Mucosa of stomach (tissue), 1 donor: ENCODE measurements around the gene ITSN1.
"Not testable (repeated sequence)": the region's sequence is repeated elsewhere in the genome, so short reads cannot be mapped to it uniquely, and the experiment has no call there.

ENCODE experiments used
- H3K27me3 ChIP-seq: one replicate; pipeline ENCODE4 v1.7.0; 2013; ENCODE audit warnings: mild to moderate bottlenecking, low read length; ENCODE audit not compliant: control insufficient read depth, insufficient read depth
- H3K36me3 ChIP-seq: one replicate; pipeline ENCODE4 v1.7.0; 2013; ENCODE audit warnings: low read length; ENCODE audit not compliant: control insufficient read depth, insufficient read depth
- H3K4me1 ChIP-seq: one replicate; pipeline ENCODE4 v1.7.0; 2013; ENCODE audit warnings: mild to moderate bottlenecking, low read length; ENCODE audit not compliant: control insufficient read depth, insufficient read depth
- H3K4me3 ChIP-seq: one replicate; pipeline ENCODE4 v1.7.0; 2013; ENCODE audit warnings: low read length
- H3K9ac ChIP-seq: one replicate; pipeline ENCODE4 v1.7.0; 2013; ENCODE audit warnings: mild to moderate bottlenecking, low read length, moderate library complexity
- H3K9me3 ChIP-seq: one replicate; pipeline ENCODE4 v1.7.0; 2013; ENCODE audit warnings: mild to moderate bottlenecking, low read length, moderate library complexity; ENCODE audit not compliant: control insufficient read depth
- donor health status: Pancreatic carcinoma.

The ITSN1 gene

DNA sequence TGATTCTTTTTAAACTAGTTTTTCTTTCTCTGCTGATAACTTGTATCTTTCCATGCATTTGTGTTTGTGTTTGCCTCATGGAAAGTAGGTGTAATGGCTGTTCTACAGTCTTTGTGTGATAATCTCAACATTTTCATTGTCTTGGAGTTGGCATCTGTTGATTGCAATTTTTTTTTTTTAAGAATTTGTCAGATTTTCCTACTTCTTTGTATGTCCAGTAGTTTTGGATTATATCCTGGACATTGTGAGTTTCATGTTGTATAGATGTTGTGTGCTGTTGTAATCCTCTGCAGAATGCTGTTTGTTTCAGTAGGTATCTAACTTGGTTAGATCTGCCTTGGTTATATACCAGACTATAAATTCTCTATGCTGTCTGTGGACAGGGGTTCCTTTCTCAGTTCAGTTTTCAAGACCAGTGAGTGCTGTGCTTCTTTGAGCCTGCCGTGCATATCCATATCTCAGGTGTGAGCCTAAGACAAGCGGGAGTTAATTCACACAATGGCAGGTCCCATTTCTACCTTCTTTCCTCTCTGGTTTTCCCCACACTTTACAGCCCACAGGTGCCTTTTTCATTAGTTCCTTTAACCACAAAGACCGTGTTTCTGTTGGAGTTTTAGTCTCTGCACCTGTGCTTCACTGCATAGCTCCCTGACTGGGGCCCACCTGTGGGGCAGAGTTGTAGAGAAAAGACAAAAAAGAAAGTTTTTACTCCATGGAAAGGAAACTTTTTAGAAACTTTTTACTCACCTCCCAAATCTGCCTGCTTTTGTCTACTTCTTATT is 69.9 kb downstream of the ITSN1 start:
- peaks cover 12% of the 10 kb centered on the region for H3K4me1 ChIP-seq
- H3K27me3 ChIP-seq: no peaks in the 10 kb centered on the region
- H3K4me3 ChIP-seq: no peak overlapping the region
- H3K9ac ChIP-seq: no peak overlapping the region
- no peaks in the 10 kb centered on the region for H3K36me3 ChIP-seq
- H3K9me3 ChIP-seq: no peaks in the 10 kb centered on the region

DNA sequence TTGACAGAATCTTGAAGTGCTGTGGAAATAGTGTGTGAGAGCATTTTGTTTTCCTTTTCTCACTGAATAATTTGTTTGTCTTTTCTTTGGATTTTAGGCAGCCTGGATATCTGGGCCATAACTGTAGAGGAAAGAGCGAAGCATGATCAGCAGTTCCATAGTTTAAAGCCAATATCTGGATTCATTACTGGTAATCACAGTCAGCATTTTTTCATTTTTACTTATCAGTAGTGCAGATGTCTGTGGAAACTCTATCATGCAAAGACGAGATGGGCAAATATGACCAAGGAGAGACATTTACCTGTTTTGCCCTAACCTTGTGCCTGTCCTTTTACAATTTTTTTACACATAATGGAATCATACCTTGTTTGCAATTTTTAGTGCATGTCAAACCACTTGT is 78.8 kb downstream of the ITSN1 start:
- Histone ChIP-seq H3K36me3 (no peaks in the 10 kb centered on the region), H3K9me3 (no peaks in the 10 kb centered on the region), H3K4me3 (no peak overlapping the region), H3K4me1 (no peaks in the 10 kb centered on the region), H3K9ac (no peak overlapping the region), H3K27me3 (no peaks in the 10 kb centered on the region)

DNA sequence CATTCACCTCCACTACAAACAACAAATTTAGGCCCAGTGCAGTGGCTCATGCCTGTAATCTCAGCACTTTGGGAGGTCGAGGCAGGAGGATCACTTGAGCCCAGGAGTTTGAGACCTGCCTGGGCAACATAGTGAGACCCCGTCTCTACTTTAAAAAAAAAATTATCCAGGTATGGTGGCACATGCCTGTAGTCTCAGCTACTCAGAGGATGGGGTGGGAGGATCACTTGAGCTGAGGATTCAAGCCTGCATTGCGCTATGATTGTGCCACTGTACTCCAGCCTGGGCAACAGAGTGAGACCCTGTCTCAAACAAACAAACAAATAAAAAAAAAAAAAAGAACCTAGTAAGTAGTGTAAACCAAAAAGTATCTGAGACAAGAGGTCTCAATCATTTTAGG is 86.8 kb downstream of the ITSN1 start:
- H3K4me1 ChIP-seq, H3K36me3 ChIP-seq, H3K4me3 ChIP-seq, H3K9me3 ChIP-seq, H3K9ac ChIP-seq, H3K27me3 ChIP-seq: not testable (repeated sequence)

DNA sequence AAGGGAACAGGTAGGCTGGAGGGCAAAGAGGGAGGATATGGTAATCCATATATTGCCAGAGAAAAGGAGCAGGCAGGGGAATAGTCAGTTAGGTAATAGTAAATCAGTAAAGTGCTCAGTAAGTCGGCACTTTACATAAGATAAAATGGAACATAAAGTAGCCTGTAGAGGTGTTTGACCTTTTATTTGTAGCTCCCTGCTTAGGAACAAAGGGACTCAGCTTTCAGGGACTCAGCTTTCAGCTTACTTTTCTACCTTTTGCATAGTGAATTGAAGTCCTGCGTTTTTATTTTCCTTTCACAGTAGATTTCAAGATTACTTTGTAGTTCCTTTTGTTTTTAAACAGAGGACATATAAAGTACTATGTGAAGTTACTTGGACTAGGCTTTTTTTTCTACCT is 87.3 kb downstream of the ITSN1 start:
- Histone ChIP-seq H3K9ac (no peak overlapping the region), H3K4me1 (peaks cover 7% of the 10 kb centered on the region), H3K36me3 (no peaks in the 10 kb centered on the region), H3K27me3 (no peaks in the 10 kb centered on the region), H3K4me3 (no peak overlapping the region), H3K9me3 (no peaks in the 10 kb centered on the region)

DNA sequence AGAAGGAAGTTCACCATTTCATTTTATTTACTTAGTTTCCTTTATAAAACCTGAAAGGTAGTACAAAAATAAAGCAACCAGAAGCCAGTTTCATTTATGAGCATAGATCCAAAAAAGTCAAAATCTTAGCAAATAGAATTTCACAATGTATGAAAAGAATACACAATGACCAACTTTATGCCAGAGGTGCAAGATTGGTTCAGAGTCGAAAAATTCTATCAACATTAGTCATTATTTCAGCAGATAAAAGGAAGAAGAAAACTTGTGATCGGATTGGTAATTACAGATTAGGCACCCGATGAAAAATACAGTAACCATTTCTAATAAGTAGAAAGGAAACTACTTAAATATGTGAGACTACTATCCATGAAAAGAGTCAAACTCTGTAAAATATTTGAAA is 89.1 kb downstream of the ITSN1 start:
- Histone ChIP-seq H3K36me3 (no peaks in the 10 kb centered on the region), H3K27me3 (no peaks in the 10 kb centered on the region), H3K4me1 (peaks cover 7% of the 10 kb centered on the region)

DNA sequence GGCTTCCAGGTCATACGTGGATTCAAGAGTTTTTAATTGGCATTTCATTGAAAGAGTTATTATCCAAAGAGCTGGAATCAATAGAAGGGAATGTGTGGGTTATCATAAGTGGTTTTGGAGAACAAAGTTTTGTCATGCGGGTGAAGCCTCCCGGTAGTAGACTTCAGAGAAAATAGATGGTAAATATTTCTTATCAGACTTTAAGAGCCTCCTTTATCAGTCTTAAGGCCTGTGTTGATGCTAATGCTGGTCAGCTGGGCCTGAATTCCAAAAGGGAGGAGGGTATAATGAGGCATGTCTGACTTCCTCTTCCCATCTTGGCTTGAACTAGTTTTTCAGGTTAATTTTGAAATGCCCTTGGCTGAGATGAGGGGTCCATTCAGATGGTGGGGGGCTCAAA is 89.7 kb downstream of the ITSN1 start:
- Histone ChIP-seq H3K9me3 (no peaks in the 10 kb centered on the region), H3K9ac (no peak overlapping the region), H3K4me1 (peaks cover 7% of the 10 kb centered on the region), H3K36me3 (no peaks in the 10 kb centered on the region), H3K27me3 (no peaks in the 10 kb centered on the region), H3K4me3 (no peak overlapping the region)

More for the DNA sequence above, 89.1 kb downstream of the ITSN1 start:
- H3K9ac ChIP-seq: no peak overlapping the region
- H3K9me3 ChIP-seq: no peaks in the 10 kb centered on the region
- H3K4me3 ChIP-seq: no peak overlapping the region

DNA sequence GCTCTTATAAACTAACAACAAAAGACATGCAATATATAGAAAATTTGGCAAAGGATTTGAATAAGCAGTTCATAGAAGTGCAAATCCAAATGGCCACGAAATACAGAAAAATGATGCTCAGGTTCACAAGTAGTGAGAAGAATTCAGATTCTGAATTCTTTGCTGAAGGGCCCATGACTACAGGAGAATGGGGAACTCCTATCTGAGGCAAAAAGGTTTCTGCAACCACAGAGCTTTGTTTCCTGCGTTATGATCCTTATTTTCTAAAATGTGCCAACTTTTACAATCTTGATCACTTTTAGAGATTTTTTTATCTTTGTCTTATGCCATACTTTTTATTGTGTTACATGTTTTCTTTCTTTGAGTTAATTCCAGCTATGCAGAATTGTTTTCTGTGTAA is 91.3 kb downstream of the ITSN1 start:
- H3K27me3 ChIP-seq: no peaks in the 10 kb centered on the region
- H3K9me3 ChIP-seq: no peaks in the 10 kb centered on the region
- no peak overlapping the region for H3K9ac ChIP-seq
- H3K4me1 ChIP-seq: peaks cover 7% of the 10 kb centered on the region
- no peak overlapping the region for H3K4me3 ChIP-seq
- H3K36me3 ChIP-seq: no peaks in the 10 kb centered on the region

DNA sequence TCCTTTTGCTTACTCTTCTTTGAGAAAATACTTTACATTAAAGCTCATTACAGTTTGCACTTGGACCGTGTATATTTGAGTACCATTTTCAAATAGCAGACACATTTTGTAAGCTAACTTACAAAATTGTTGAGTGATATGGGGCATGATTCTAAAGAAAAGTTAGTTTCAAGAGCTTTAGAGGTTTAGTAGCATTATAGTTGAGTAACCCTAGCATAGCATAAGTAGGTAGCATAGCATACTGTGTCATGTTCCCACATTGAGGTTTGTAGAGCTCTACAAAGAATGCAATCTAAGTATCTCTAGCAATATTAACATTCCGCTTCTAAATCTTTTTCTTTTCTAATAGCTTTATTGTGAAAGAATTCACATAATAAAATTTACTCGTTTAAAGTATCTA is 92.0 kb downstream of the ITSN1 start:
- peaks cover 5% of the 10 kb centered on the region for H3K4me1 ChIP-seq
- H3K9me3 ChIP-seq: no peaks in the 10 kb centered on the region
- no peak overlapping the region for H3K4me3 ChIP-seq
- H3K36me3 ChIP-seq: no peaks in the 10 kb centered on the region
- H3K27me3 ChIP-seq: no peaks in the 10 kb centered on the region
- no peak overlapping the region for H3K9ac ChIP-seq

DNA sequence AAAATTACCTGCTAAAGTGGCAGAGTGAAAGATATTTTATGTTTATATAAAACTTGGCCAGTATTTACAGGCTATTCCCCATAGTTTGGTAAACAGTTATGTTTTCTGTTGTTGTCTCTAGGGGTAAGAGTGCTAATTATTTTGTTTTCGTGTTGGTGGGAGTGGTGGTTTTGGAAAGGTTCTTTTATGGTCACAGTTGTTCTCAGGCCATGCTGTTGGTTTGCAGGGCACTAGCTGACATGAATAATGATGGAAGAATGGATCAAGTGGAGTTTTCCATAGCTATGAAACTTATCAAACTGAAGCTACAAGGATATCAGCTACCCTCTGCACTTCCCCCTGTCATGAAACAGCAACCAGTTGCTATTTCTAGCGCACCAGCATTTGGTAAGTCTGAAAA is 92.5 kb downstream of the ITSN1 start:
- H3K9ac ChIP-seq: no peak overlapping the region
- no peaks in the 10 kb centered on the region for H3K36me3 ChIP-seq
- H3K4me3 ChIP-seq: no peak overlapping the region

DNA sequence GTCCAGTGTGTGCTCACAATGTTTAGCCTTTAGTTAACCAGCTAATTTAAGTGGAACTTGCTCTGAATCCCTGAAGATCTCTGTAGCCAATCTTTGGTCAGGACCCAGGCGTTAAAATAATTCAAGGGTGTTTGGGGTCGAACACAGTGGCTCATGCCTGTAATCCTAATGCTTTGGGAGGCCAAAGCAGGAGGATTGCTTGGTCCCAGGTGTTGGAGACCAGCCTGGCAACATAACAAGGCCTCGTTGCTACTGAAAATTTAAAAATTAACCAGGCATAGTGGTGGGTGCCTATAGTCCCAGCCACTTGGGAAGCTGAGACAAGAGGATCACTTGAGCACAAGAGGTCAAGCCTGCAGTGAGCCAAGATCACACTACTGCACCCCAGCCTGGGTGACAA is 94.3 kb downstream of the ITSN1 start:
- H3K9ac ChIP-seq: no peak overlapping the region
- H3K4me1 ChIP-seq: no peaks in the 10 kb centered on the region
- no peaks in the 10 kb centered on the region for H3K27me3 ChIP-seq
- H3K9me3 ChIP-seq: no peaks in the 10 kb centered on the region
- no peak overlapping the region for H3K4me3 ChIP-seq
- H3K36me3 ChIP-seq: no peaks in the 10 kb centered on the region

More for the DNA sequence above, 92.5 kb downstream of the ITSN1 start:
- H3K9me3 ChIP-seq: no peaks in the 10 kb centered on the region
- no peaks in the 10 kb centered on the region for H3K27me3 ChIP-seq
- H3K4me1 ChIP-seq: no peaks in the 10 kb centered on the region

DNA sequence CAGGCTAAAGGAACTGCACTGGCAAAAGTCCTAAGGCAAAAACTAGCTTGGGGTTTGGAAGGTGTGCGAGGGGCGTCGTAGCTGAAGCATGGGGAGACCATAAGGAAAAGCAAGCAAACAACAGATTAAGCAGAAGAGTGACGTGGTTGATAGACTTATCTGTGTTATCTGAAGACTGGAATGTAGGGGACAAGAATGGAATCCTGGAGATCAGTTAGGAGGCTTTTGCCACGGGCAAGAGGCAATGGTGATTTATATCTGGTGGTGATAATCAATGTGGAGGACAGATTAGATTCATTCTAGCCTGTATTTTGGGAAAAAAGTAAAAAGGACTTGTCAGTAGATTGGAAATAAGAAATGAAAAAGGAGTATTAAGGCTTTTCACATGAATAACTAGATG is 97.4 kb downstream of the ITSN1 start:
- Histone ChIP-seq H3K36me3 (no peaks in the 10 kb centered on the region), H3K9ac (no peak overlapping the region), H3K4me1 (no peaks in the 10 kb centered on the region), H3K27me3 (no peaks in the 10 kb centered on the region), H3K9me3 (no peaks in the 10 kb centered on the region), H3K4me3 (no peak overlapping the region)

DNA sequence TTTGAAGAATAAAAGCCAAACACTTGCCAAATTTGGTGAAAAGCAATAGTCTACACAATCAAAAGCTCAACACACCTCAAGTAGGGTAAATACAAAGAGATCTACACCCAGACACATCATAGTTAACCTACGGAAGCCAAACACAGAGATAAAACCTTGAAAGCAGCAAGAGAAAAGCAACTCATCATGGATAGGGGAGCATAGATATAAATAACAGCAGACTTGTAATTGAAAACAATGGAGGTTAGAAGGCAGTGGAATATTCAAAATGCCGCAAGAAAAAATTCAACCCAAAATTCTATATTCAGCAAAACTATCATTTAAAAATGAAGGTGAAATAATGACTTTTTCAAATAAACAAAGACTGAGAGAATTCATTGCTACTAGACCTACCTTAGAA is 105.1 kb downstream of the ITSN1 start:
- no peaks in the 10 kb centered on the region for H3K4me1 ChIP-seq
- no peak overlapping the region for H3K4me3 ChIP-seq
- no peaks in the 10 kb centered on the region for H3K36me3 ChIP-seq
- H3K9me3 ChIP-seq: no peaks in the 10 kb centered on the region
- H3K27me3 ChIP-seq: no peaks in the 10 kb centered on the region
- no peak overlapping the region for H3K9ac ChIP-seq

DNA sequence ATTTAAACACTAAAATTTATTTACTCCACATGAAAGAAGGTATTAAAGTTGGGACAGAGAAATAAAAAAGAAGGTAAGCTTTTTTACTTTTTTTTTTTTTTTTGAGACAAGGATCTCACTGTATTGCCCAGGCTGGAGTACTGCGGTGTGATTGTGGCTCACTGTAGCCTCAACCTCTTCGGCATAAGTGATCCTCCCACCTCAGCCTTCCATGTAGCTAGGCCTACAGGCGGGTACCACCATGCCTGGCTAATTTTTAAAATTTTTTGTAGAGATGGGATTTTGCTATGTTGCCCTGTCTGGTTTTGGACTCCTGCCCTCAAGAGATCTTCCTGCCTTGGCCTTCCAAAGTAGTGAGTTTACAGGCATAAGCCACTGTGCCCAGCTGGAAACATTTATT is 106.6 kb downstream of the ITSN1 start:
- no peaks in the 10 kb centered on the region for H3K27me3 ChIP-seq
- no peaks in the 10 kb centered on the region for H3K4me1 ChIP-seq
- no peaks in the 10 kb centered on the region for H3K36me3 ChIP-seq
- no peak overlapping the region for H3K9ac ChIP-seq
- no peaks in the 10 kb centered on the region for H3K9me3 ChIP-seq
- no peak overlapping the region for H3K4me3 ChIP-seq
